ENCODE results near the gene OSBP2. TPM values are rescaled to one million over a fixed set of nuclear protein-coding genes. Genes with fewer than 3 reads are reported as not detected.

Gene OSBP2
- total RNA-seq, 1 experiment from 2014 or later: 10.2 TPM

GRCh38 chr22:30927806-30928205, 233.1 kb downstream of the OSBP2 start:
- DNase-seq (no peak), ATAC-seq (no peak)
- TF ChIP-seq EZH2phosphoT487 (IDR thresholded peaks at IDR 0.05; ENCODE audit: borderline replicate concordance, low read length): no peak
- TF ChIP-seq, protein P1, sequence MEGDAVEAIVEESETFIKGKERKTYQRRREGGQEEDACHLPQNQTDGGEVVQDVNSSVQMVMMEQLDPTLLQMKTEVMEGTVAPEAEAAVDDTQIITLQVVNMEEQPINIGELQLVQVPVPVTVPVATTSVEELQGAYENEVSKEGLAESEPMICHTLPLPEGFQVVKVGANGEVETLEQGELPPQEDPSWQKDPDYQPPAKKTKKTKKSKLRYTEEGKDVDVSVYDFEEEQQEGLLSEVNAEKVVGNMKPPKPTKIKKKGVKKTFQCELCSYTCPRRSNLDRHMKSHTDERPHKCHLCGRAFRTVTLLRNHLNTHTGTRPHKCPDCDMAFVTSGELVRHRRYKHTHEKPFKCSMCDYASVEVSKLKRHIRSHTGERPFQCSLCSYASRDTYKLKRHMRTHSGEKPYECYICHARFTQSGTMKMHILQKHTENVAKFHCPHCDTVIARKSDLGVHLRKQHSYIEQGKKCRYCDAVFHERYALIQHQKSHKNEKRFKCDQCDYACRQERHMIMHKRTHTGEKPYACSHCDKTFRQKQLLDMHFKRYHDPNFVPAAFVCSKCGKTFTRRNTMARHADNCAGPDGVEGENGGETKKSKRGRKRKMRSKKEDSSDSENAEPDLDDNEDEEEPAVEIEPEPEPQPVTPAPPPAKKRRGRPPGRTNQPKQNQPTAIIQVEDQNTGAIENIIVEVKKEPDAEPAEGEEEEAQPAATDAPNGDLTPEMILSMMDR (conservative IDR thresholded peaks at IDR 0.05; ENCODE audit: low read depth, low read length): no peak
- no peak for TF ChIP-seq EZH2 (IDR thresholded peaks at IDR 0.05; ENCODE audit: low read length, unreplicated experiment)
- Histone ChIP-seq H3K4me3 (ENCODE audit: low read length) (no peak overlapping the region), H3K27me3 (ENCODE audit: low read length) (no peaks in the 10 kb centered on the region), H3K9me3 (ENCODE audit: low read length) (no peaks in the 10 kb centered on the region), H3K4me1 (ENCODE audit: insufficient read depth, low read length) (no peaks in the 10 kb centered on the region), H3F3A (ENCODE audit: low read length, unreplicated experiment) (no peaks in the 10 kb centered on the region), H3K9ac (ENCODE audit: low read length) (no peak overlapping the region), H3K79me2 (ENCODE audit: low read length) (no peaks in the 10 kb centered on the region), H3K4me2 (ENCODE audit: low read length) (no peak overlapping the region), H4K20me1 (ENCODE audit: low read length) (no peaks in the 10 kb centered on the region), H3K27ac (ENCODE audit: low read length) (no peak overlapping the region), H3K9me2 (replicated peaks; ENCODE audit: low read length) (no peaks in the 10 kb centered on the region), H2AFZ (ENCODE audit: low read length) (no peak overlapping the region), H3K36me3 (ENCODE audit: low read depth, low read length) (0 out of 2 replicates have a peak, but pooled peaks cover 3% of the 10 kb centered on the region)
- no TSS peak for BruUV-seq (replicated peaks)
- CTCF ChIA-PET: no interaction called here
- intact Hi-C loops (cut with micrococcal nuclease): no loop called here
- POLR2A ChIA-PET (ENCODE audit: unreplicated experiment): no interaction called here

DNA sequence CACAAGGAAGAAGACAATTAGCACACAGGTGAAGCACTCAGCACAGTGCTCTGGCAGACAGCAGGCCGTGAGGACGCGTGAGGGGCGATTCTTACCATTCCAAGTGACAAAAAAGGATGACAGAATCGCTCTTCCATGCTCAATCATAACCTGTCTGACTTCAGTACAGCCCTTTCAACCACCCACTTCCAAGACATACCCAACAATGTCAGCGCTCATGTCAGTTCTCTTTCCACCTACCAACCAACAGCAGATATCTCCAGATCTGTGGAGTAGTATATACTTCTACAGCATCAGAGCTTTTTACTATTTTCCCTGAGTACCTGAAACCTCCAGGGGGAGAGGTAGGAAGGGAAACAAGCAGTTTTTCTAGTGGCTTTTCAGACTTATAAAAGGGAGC, 233.7 kb downstream of the OSBP2 start:
- POLR2A ChIA-PET (ENCODE audit: unreplicated experiment): no interaction called here
- H3K9ac ChIP-seq (ENCODE audit: low read length): no peak overlapping the region
- H3K27me3 ChIP-seq (ENCODE audit: low read length): no peaks in the 10 kb centered on the region
- ATAC-seq (no peak), DNase-seq (no peak)
- H3K9me2 ChIP-seq (replicated peaks; ENCODE audit: low read length): no peaks in the 10 kb centered on the region
- H4K20me1 ChIP-seq (ENCODE audit: low read length): no peaks in the 10 kb centered on the region
- BruUV-seq (replicated peaks): no TSS peak
- CTCF ChIA-PET: no interaction called here
- no peak overlapping the region for H3K4me2 ChIP-seq (ENCODE audit: low read length)
- no peak overlapping the region for H3K27ac ChIP-seq (ENCODE audit: low read length)
- H3K4me3 ChIP-seq (ENCODE audit: low read length): no peak overlapping the region
- H3F3A ChIP-seq (ENCODE audit: low read length, unreplicated experiment): no peaks in the 10 kb centered on the region
- H3K36me3 ChIP-seq (ENCODE audit: low read depth, low read length): 0 out of 2 replicates have a peak, but pooled peaks cover 3% of the 10 kb centered on the region
- H3K4me1 ChIP-seq (ENCODE audit: insufficient read depth, low read length): no peaks in the 10 kb centered on the region
- H3K79me2 ChIP-seq (ENCODE audit: low read length): no peaks in the 10 kb centered on the region
- TF ChIP-seq, protein P1 (conservative IDR thresholded peaks at IDR 0.05; ENCODE audit: low read depth, low read length): no peak
- TF ChIP-seq EZH2phosphoT487 (IDR thresholded peaks at IDR 0.05; ENCODE audit: borderline replicate concordance, low read length) (no peak), EZH2 (IDR thresholded peaks at IDR 0.05; ENCODE audit: low read length, unreplicated experiment) (no peak)
- intact Hi-C loops (cut with micrococcal nuclease): no loop called here
- H3K9me3 ChIP-seq (ENCODE audit: low read length): no peaks in the 10 kb centered on the region
- H2AFZ ChIP-seq (ENCODE audit: low read length): no peak overlapping the region

DNA sequence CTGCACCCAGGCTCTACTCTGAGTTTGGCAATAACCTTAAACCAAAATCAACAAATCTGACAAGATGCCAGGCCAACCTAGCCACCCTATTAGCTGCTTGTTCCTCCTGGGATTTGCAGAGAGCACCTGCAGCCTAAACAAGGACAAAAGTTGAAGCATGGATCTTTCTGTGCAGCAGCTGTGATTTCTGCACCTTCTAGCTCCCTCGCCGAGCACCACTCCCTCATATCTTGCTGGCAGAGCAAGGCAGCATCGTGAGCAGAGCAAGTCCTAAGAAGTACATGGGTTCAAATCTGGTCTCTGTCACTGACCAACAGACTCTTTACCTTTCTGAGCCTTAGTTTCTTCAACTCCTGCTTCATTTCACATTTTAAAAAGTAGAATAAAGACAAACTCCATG, 235.6 kb downstream of the OSBP2 start:
- CTCF ChIA-PET: no interaction called here
- no peaks in the 10 kb centered on the region for H3K79me2 ChIP-seq (ENCODE audit: low read length)
- H3K9me3 ChIP-seq (ENCODE audit: low read length): no peaks in the 10 kb centered on the region
- intact Hi-C loops (cut with micrococcal nuclease): no loop called here
- no peaks in the 10 kb centered on the region for H3F3A ChIP-seq (ENCODE audit: low read length, unreplicated experiment)
- H2AFZ ChIP-seq (ENCODE audit: low read length): no peak overlapping the region
- TF ChIP-seq, protein P1 (conservative IDR thresholded peaks at IDR 0.05; ENCODE audit: low read depth, low read length): no peak
- TF ChIP-seq EZH2 (IDR thresholded peaks at IDR 0.05; ENCODE audit: low read length, unreplicated experiment) (no peak), EZH2phosphoT487 (IDR thresholded peaks at IDR 0.05; ENCODE audit: borderline replicate concordance, low read length) (no peak)
- H3K4me2 ChIP-seq (ENCODE audit: low read length): no peak overlapping the region
- DNase-seq (no peak), ATAC-seq (no peak)
- H4K20me1 ChIP-seq (ENCODE audit: low read length): no peaks in the 10 kb centered on the region
- no peaks in the 10 kb centered on the region for H3K27me3 ChIP-seq (ENCODE audit: low read length)
- no TSS peak for BruUV-seq (replicated peaks)
- no peak overlapping the region for H3K9ac ChIP-seq (ENCODE audit: low read length)
- POLR2A ChIA-PET (ENCODE audit: unreplicated experiment): no interaction called here
- no peak overlapping the region for H3K27ac ChIP-seq (ENCODE audit: low read length)
- H3K36me3 ChIP-seq (ENCODE audit: low read depth, low read length): peaks cover 3% of the 10 kb centered on the region; the same call in 1 of the 2 replicates
- H3K4me1 ChIP-seq (ENCODE audit: insufficient read depth, low read length): no peaks in the 10 kb centered on the region
- no peak overlapping the region for H3K4me3 ChIP-seq (ENCODE audit: low read length)
- no peaks in the 10 kb centered on the region for H3K9me2 ChIP-seq (replicated peaks; ENCODE audit: low read length)

Data from PC-3 (cell line).